ENCODE results near the gene TRUB2.
A peak's percentile ranks its signal among the peaks of the same experiment; 100 is the strongest.
"Not testable (repeated sequence)": the region's sequence is repeated elsewhere in the genome, so short reads cannot be mapped to it uniquely, and the experiment has no call there.

TRUB2 gene

DNA sequence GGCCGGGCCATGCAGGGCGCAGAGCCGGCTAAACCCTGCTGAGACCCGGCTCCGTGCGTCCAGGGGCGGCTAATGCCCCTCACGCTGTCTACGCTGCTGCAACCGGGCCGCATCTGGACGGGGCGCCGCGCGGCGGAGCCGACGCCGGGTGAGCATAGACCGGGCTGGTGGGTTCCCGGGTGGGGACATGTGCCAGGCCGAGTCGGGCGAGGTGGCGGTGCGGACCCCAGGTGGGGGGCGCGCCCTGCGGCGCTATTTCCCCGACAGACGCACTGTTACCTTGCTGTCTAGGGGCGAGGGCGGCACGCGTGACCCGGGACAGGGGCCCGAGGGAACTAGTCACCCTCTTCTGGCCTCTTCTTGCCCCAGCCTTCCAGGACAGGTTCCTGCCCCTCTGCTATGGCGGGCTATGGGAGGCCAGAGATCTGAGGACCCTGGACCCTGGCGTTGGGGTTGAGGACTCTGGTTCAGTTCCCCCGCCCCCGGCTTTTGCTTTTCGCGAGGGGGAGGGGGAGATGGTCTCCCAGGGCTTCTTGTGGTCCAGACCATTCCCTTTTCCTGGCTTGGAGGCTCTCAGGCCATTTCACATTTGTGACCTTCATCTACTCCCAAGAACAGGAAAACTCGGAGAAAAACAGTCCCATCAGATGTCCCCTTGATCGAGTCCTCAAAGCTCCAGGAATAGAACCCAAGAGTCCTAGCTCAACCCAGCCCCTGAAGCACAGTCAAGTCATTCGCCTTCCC, 18.6 kb upstream of the TRUB2 start (continued):
- TF ChIP-seq CREB5 (CRISPR knock-in tag; IDR thresholded peaks at IDR 0.05; ENCODE audit: low read depth): no peak
- TF ChIP-seq ZNF565 (CRISPR knock-in tag; conservative IDR thresholded peaks at IDR 0.05; ENCODE audit: low read depth): no peak
- no peak for TF ChIP-seq ZNF70 (CRISPR knock-in tag; IDR thresholded peaks at IDR 0.05)
- TF ChIP-seq ISL1 (CRISPR knock-in tag; IDR thresholded peaks at IDR 0.05): no peak
- TF ChIP-seq ZFP30 (CRISPR knock-in tag; IDR thresholded peaks at IDR 0.05): no peak
- no peak for TF ChIP-seq ARNTL (CRISPR knock-in tag; IDR thresholded peaks at IDR 0.05; ENCODE audit: borderline replicate concordance, low read depth)
- no peak for TF ChIP-seq ZFP3 (CRISPR knock-in tag; IDR thresholded peaks at IDR 0.05)
- TF ChIP-seq CSDC2 (CRISPR knock-in tag; IDR thresholded peaks at IDR 0.05): no peak
- no peak for TF ChIP-seq RARB (CRISPR knock-in tag; IDR thresholded peaks at IDR 0.05)

GRCh38 chr9:128339761-128340690, 17.8 kb upstream of the TRUB2 start, which contains the start of gene SLC27A4:
TSS of gene SLC27A4 (plus strand) at chr9:128340527. CDS start at chr9:128343133, 2,606 bp downstream.
- ATAC-seq: peak; percentile 86
- TF ChIP-seq POU6F1 (CRISPR knock-in tag; IDR thresholded peaks at IDR 0.05; ENCODE audit: borderline replicate concordance, low read depth): no peak
- TF ChIP-seq CREB5 (CRISPR knock-in tag; IDR thresholded peaks at IDR 0.05; ENCODE audit: low read depth): no peak
- no peak for TF ChIP-seq ZNF565 (CRISPR knock-in tag; conservative IDR thresholded peaks at IDR 0.05; ENCODE audit: low read depth)
- TF ChIP-seq ZNF70 (CRISPR knock-in tag; IDR thresholded peaks at IDR 0.05): no peak
- no peak for TF ChIP-seq ZFP3 (CRISPR knock-in tag; IDR thresholded peaks at IDR 0.05)
- no peak for TF ChIP-seq CSDC2 (CRISPR knock-in tag; IDR thresholded peaks at IDR 0.05)
- no peak for TF ChIP-seq ZNF8 (CRISPR knock-in tag; IDR thresholded peaks at IDR 0.05)
- no peak for TF ChIP-seq SNAI2 (CRISPR knock-in tag; IDR thresholded peaks at IDR 0.05)
- TF ChIP-seq, protein P1, sequence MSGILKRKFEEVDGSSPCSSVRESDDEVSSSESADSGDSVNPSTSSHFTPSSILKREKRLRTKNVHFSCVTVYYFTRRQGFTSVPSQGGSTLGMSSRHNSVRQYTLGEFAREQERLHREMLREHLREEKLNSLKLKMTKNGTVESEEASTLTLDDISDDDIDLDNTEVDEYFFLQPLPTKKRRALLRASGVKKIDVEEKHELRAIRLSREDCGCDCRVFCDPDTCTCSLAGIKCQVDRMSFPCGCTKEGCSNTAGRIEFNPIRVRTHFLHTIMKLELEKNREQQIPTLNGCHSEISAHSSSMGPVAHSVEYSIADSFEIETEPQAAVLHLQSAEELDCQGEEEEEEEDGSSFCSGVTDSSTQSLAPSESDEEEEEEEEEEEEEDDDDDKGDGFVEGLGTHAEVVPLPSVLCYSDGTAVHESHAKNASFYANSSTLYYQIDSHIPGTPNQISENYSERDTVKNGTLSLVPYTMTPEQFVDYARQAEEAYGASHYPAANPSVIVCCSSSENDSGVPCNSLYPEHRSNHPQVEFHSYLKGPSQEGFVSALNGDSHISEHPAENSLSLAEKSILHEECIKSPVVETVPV (CRISPR knock-in tag; IDR thresholded peaks at IDR 0.05): no peak
- no peak for TF ChIP-seq GLIS3 (CRISPR knock-in tag; IDR thresholded peaks at IDR 0.05)
- no peak for TF ChIP-seq ESRRG (CRISPR knock-in tag; IDR thresholded peaks at IDR 0.05)
- TF ChIP-seq PATZ1 (CRISPR knock-in tag; IDR thresholded peaks at IDR 0.05; ENCODE audit: borderline replicate concordance): no peak
- TF ChIP-seq TOX (CRISPR knock-in tag; IDR thresholded peaks at IDR 0.05; ENCODE audit: borderline replicate concordance): no peak
- no peak for TF ChIP-seq BACH2 (CRISPR knock-in tag; IDR thresholded peaks at IDR 0.05; ENCODE audit: borderline replicate concordance)
- TF ChIP-seq TCF4 (CRISPR knock-in tag; IDR thresholded peaks at IDR 0.05; ENCODE audit: borderline replicate concordance): no peak
- no peak for TF ChIP-seq ZFP30 (CRISPR knock-in tag; IDR thresholded peaks at IDR 0.05)
- no peak for TF ChIP-seq RARB (CRISPR knock-in tag; IDR thresholded peaks at IDR 0.05)
- TF ChIP-seq ZC3H10 (CRISPR knock-in tag; IDR thresholded peaks at IDR 0.05): no peak
- no peak for TF ChIP-seq TSHZ2 (CRISPR knock-in tag; IDR thresholded peaks at IDR 0.05)

DNA sequence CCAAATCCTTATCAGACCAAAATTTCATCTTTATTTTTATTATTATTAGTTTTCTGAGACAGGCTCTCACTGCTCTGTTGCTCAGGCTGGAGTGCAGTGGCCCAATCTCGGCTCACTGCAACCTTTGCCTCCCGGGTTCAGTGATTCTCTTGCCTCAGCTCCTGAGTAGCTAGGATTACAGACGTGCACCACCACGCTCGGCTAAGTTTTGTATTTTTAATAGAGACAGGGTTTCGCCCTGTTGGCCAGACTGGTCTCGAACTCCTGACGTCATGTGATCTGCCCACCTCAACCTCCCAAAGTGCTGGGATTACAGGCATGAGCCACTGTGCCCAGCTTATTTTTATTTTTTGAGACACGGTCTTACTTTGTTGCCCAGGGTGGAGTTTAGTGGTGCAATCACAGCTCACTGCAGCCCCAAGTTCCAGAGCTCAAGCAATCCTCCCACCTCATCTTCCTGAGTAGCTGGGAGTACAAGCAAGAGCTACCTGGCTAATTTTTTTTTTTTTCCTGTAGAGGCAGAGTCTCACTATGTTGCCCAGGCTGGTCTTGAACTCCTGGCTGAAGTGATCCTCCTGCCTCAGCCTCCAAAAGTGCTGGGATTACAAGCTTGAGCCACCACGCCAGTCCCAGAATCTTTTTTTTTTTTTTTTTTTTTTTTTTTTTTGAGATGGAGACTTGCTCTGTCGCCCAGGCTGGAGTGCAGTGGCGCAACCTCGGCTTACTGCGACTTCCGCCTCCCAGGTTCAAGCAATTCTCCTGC, 16.8 kb upstream of the TRUB2 start:
- ATAC-seq: not testable (repeated sequence)

All from SK-N-SH treated with all-trans-retinoic acid at 6 μM for 48 hours (cell line).